Sigmoid colon (tissue), 4 donors: ENCODE measurements around the gene NPFFR1.

ENCODE experiments used
- CTCF ChIP-seq, 4 experiments: fragments of 450-650 bp in 3 of 4; fragments of 200-600 bp in 1 of 4; IDR thresholded peaks; one replicate each; pipeline ENCODE4 v1.5.1; 2016 to 2019; ENCODE audit warnings: antibody characterized with exemption in 4 of 4, mild to moderate bottlenecking in 3 of 4, moderate library complexity in 2 of 4
- POLR2A ChIP-seq, 2 donors: fragments of 450-650 bp; IDR thresholded peaks; one replicate each; pipeline ENCODE4 v1.6.1; 2016; ENCODE audit warnings: antibody characterized with exemption in 2 of 2, mild to moderate bottlenecking in 2 of 2, moderate library complexity in 2 of 2
- POLR2AphosphoS5 ChIP-seq, 4 donors: sonication (generic); formaldehyde crosslinking; IDR thresholded peaks; one replicate each; pipeline ENCODE4 v1.6.1; 2017; ENCODE audit warnings: antibody characterized with exemption in 4 of 4

DNA sequence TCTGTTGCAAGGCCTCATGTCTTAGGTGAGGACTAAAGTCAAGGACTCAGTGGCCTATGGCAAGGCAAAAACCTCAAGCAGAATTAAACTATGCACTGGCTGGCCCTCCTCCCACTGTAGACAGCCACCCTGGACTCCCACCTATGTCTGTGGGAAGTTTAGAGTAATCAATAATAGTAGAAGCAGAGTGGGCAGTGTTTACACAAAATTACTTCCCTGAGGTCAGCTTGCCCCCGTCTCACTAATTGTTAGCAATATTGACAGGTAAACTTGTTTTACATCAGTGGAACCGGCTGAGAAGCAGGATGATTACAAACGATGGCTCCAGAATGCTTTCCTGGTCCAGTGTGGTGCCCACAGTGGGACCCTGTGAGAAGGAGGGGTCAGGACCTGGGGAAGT is 27.9 kb upstream of the NPFFR1 start:
- TF ChIP-seq CTCF (IDR thresholded peaks at IDR 0.05): no peak
- no peak for TF ChIP-seq POLR2A (IDR thresholded peaks at IDR 0.05)
- TF ChIP-seq POLR2AphosphoS5 (IDR thresholded peaks at IDR 0.05): no peak
